Activated B cell treated with CpG ODN at 0.5 μM for 24 hours (primary cell): Measurements from ENCODE around the gene IL36G. TPM values are rescaled to one million over a fixed set of nuclear protein-coding genes. Genes with fewer than 3 reads are reported as not detected.

Experiments used
- ATAC-seq: fragments of 200-7000 bp; cut with Tn5 transposase; one replicate; pipeline ENCODE4 v1.10.0; 2021; ENCODE audit warnings: low read depth, mild to moderate bottlenecking, moderate library complexity
- CTCF ChIA-PET: fragments of 350-600 bp; sonication (Branson Sonifier 250); formaldehyde crosslinking; loops from one replicate; lab custom pipeline; 2021; ENCODE audit warnings: antibody characterized with exemption; lab: Charles Lee
- POLR2A ChIA-PET: fragments of 350-600 bp; sonication (Branson Sonifier 250); formaldehyde crosslinking; loops from one replicate; lab custom pipeline; 2021; ENCODE audit warnings: antibody characterized with exemption; lab: Charles Lee
- DNase-seq: peaks from one replicate; pipeline ENCODE4 v3.0.0; 2022
- H3K27ac Mint-ChIP-seq: one replicate; pipeline ENCODE4 v1.8.0; 2020; ENCODE audit warnings: mixed read lengths
- H3K27me3 Mint-ChIP-seq: one replicate; pipeline ENCODE4 v1.8.0; 2021; ENCODE audit warnings: mixed read lengths
- H3K36me3 Mint-ChIP-seq: one replicate; pipeline ENCODE4 v1.8.0; 2021; ENCODE audit warnings: low read depth, mixed read lengths
- H3K4me1 Mint-ChIP-seq: one replicate; pipeline ENCODE4 v1.8.0; 2021; ENCODE audit warnings: mixed read lengths
- H3K4me3 Mint-ChIP-seq: one replicate; pipeline ENCODE4 v1.8.0; 2020; ENCODE audit warnings: mild to moderate bottlenecking, mixed read lengths
- H3K9me3 Mint-ChIP-seq: one replicate; pipeline ENCODE4 v1.8.0; 2020; ENCODE audit warnings: mixed read lengths
- intact Hi-C: fragments of 100-400 bp; cut with micrococcal nuclease; formaldehyde crosslinking; loops from one replicate; pipeline ENCODE4 v1.15.1; 2024
- total RNA-seq: library from RNA; stranded (reverse); gene quantifications from 2 replicates; pipeline ENCODE4 v1.2.3, GENCODE V29; 2022
- TF ChIP-seq, protein P1 (sequence below): fragments of 200-600 bp; IDR thresholded peaks from one replicate; pipeline ENCODE4 v1.8.0; 2022; ENCODE audit warnings: antibody characterized with exemption, mild to moderate bottlenecking

IL36G gene
- total RNA-seq, 1 donor from 2014 or later, result not detected

DNA sequence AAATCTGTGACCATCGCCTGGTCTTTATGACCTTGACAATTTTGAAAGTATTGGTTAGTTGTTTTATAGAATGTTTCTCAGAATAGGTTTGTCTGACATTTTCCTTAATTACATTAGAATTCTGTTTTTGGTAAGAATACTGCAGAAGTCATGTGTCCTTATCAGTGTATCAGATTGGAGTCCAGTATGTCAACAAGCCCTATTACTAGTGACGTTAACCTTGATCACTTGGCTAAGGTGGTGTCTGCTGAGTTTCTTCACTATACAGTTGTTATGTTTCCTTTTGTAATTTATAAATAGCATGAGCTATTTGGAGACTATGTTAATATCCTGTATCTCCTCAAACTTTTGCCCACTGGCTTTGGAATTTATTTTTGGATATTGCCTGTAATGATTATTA, 10.8 kb upstream of the IL36G start:
- Mint-ChIP-seq H3K27ac (no peak overlapping the region), H3K36me3 (no peaks in the 10 kb centered on the region), H3K4me1 (no peaks in the 10 kb centered on the region), H3K27me3 (no peaks in the 10 kb centered on the region), H3K9me3 (no peaks in the 10 kb centered on the region), H3K4me3 (no peak overlapping the region)
- DNase-seq, result no peak
- ATAC-seq, result no peak
- ChIA-PET CTCF (no interaction called here), POLR2A (no interaction called here)
- TF ChIP-seq, protein P1, sequence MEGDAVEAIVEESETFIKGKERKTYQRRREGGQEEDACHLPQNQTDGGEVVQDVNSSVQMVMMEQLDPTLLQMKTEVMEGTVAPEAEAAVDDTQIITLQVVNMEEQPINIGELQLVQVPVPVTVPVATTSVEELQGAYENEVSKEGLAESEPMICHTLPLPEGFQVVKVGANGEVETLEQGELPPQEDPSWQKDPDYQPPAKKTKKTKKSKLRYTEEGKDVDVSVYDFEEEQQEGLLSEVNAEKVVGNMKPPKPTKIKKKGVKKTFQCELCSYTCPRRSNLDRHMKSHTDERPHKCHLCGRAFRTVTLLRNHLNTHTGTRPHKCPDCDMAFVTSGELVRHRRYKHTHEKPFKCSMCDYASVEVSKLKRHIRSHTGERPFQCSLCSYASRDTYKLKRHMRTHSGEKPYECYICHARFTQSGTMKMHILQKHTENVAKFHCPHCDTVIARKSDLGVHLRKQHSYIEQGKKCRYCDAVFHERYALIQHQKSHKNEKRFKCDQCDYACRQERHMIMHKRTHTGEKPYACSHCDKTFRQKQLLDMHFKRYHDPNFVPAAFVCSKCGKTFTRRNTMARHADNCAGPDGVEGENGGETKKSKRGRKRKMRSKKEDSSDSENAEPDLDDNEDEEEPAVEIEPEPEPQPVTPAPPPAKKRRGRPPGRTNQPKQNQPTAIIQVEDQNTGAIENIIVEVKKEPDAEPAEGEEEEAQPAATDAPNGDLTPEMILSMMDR, result no peak
- intact Hi-C loops, result no loop called here

- H3K4me1 Mint-ChIP-seq, result no peaks in the 10 kb centered on the region
These were observed 5.3 kb upstream of the IL36G start for GRCh38 chr2:112972423-112973086.

DNA sequence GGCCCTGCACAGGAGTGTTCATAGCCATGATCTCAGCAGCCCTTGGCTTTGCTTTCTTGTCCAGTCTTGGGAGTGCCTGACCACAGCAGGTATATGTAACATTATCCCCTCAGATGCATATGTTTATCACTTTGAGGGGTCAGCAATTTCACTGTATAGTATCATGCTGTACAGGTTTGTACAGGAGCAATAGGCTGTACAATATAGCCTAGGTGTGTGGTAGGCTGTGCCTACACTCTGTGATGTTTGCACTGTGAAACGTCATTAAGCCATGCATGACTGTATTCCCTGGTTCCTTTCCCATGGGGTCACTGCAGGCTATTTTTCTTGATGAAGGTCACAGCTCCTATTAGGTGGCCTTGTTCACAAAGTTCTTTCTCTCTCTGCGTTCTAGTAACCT, 4.7 kb upstream of the IL36G start:
- H3K36me3 Mint-ChIP-seq, result no peaks in the 10 kb centered on the region
- intact Hi-C loops, result no loop called here
- H3K4me3 Mint-ChIP-seq, result no peak overlapping the region
- H3K4me1 Mint-ChIP-seq, result no peaks in the 10 kb centered on the region
- no peak for DNase-seq
- CTCF ChIA-PET, result no interaction called here
- no peaks in the 10 kb centered on the region for H3K9me3 Mint-ChIP-seq
- peaks cover 17% of the 10 kb centered on the region for H3K27me3 Mint-ChIP-seq
- no peak for ATAC-seq
- no peak overlapping the region for H3K27ac Mint-ChIP-seq
- TF ChIP-seq, protein P1, result no peak
- POLR2A ChIA-PET, result no interaction called here

More at GRCh38 chr2:112972423-112973086, 5.3 kb upstream of the IL36G start:
- ATAC-seq, result no peak
- H3K27me3 Mint-ChIP-seq, result peaks cover 17% of the 10 kb centered on the region
- H3K9me3 Mint-ChIP-seq, result no peaks in the 10 kb centered on the region
- DNase-seq, result no peak
- no peak overlapping the region for H3K4me3 Mint-ChIP-seq
- H3K36me3 Mint-ChIP-seq, result no peaks in the 10 kb centered on the region
- ChIA-PET CTCF (no interaction called here), POLR2A (no interaction called here)
- no peak overlapping the region for H3K27ac Mint-ChIP-seq
- TF ChIP-seq, protein P1, result no peak
- intact Hi-C loops, result no loop called here

GRCh38 chr2:112979731-112980130, 1.9 kb downstream of the IL36G start:
- Mint-ChIP-seq H3K27ac (no peak overlapping the region), H3K4me1 (peaks cover 3% of the 10 kb centered on the region), H3K9me3 (no peaks in the 10 kb centered on the region), H3K27me3 (peaks cover 11% of the 10 kb centered on the region), H3K4me3 (no peak overlapping the region), H3K36me3 (no peaks in the 10 kb centered on the region)
- intact Hi-C loops, result no loop called here
- POLR2A ChIA-PET, result no interaction called here
- TF ChIP-seq, protein P1, result no peak
- CTCF ChIA-PET, result no interaction called here
- DNase-seq (no peak), ATAC-seq (no peak)

- CTCF ChIA-PET, result no interaction called here
- intact Hi-C loops, result no loop called here
- Mint-ChIP-seq H3K27me3 (peaks cover 11% of the 10 kb centered on the region), H3K36me3 (no peaks in the 10 kb centered on the region), H3K9me3 (no peaks in the 10 kb centered on the region), H3K4me3 (no peak overlapping the region), H3K4me1 (peaks cover 3% of the 10 kb centered on the region), H3K27ac (no peak overlapping the region)
- TF ChIP-seq, protein P1, result no peak
- ATAC-seq (no peak), DNase-seq (no peak)
- POLR2A ChIA-PET, result no interaction called here
These were observed 2.7 kb downstream of the IL36G start for GRCh38 chr2:112980537-112980936.
